HepG2 (cell line): Measurements from ENCODE around the gene S100A5. TPM values are rescaled to one million over a fixed set of nuclear protein-coding genes. Genes with fewer than 3 reads are reported as not detected.

ENCODE experiments used
- CCAR2 ChIP-seq: fragments of 200-400 bp; formaldehyde crosslinking; optimal IDR thresholded peaks from 2 replicates; pipeline ENCODE3; 2018; ENCODE audit warnings: low read depth, mild to moderate bottlenecking, low read length, moderate library complexity
- DDIT3 ChIP-seq: sonication (generic); formaldehyde crosslinking; IDR thresholded peaks from 2 replicates; pipeline ENCODE4 v1.4.0; 2020; ENCODE audit warnings: mild to moderate bottlenecking, missing genetic modification reagents
- EEA1 ChIP-seq: sonication (generic); formaldehyde crosslinking; IDR thresholded peaks from 2 replicates; pipeline ENCODE4 v1.5.1; 2020; ENCODE audit warnings: mild to moderate bottlenecking, missing genetic modification reagents, borderline replicate concordance
- FOXK1 ChIP-seq: sonication (generic); formaldehyde crosslinking; IDR thresholded peaks from 2 replicates; pipeline ENCODE4 v1.4.0; 2020; ENCODE audit warnings: low read depth, missing genetic modification reagents, borderline replicate concordance
- LCORL ChIP-seq, 2 experiments: fragments of 450-650 bp in 1 of 2; sonication (generic) in 1 of 2; formaldehyde crosslinking in 1 of 2; IDR thresholded peaks; 2 replicates each; pipeline versions ENCODE4 v1.5.0 to v1.6.1; 2017 to 2020; ENCODE audit warnings: antibody characterized with exemption in 1 of 2, missing genetic modification reagents in 1 of 2
- NFE2L1 ChIP-seq: sonication (generic); formaldehyde crosslinking; IDR thresholded peaks from 2 replicates; pipeline ENCODE4 v1.4.0; 2020; ENCODE audit warnings: missing genetic modification reagents, mild to moderate bottlenecking, borderline replicate concordance
- NFIB ChIP-seq: sonication (generic); formaldehyde crosslinking; IDR thresholded peaks from 2 replicates; pipeline ENCODE4 v1.9.0; 2021; ENCODE audit warnings: missing genetic modification reagents, mild to moderate bottlenecking, borderline replicate concordance
- POLR2G ChIP-seq: fragments of 200-400 bp; formaldehyde crosslinking; IDR thresholded peaks from 2 replicates; pipeline ENCODE4 v1.6.1; 2018; ENCODE audit warnings: mild to moderate bottlenecking, low read depth, low read length, moderate library complexity
- RXRA ChIP-seq: sonication (generic); formaldehyde crosslinking; IDR thresholded peaks from 2 replicates; pipeline ENCODE4 v1.5.1; 2020; ENCODE audit warnings: missing genetic modification reagents
- SPEN ChIP-seq: sonication (generic); formaldehyde crosslinking; IDR thresholded peaks from 2 replicates; pipeline ENCODE4 v1.5.1; 2020; ENCODE audit warnings: low read depth, mild to moderate bottlenecking, missing genetic modification reagents
- TP53 ChIP-seq: sonication (generic); formaldehyde crosslinking; conservative IDR thresholded peaks from 2 replicates; pipeline ENCODE4 v1.4.0; 2020; ENCODE audit warnings: missing genetic modification reagents
- ZNF121 ChIP-seq: sonication (generic); formaldehyde crosslinking; IDR thresholded peaks from 2 replicates; pipeline ENCODE4 v1.5.0; 2020; ENCODE audit warnings: mild to moderate bottlenecking, missing genetic modification reagents
- ZNF30 ChIP-seq: sonication (generic); formaldehyde crosslinking; IDR thresholded peaks from 2 replicates; pipeline ENCODE4 v1.5.0; 2020; ENCODE audit warnings: mild to moderate bottlenecking, missing genetic modification reagents
- ZNF460 ChIP-seq: sonication (generic); formaldehyde crosslinking; IDR thresholded peaks from 2 replicates; pipeline ENCODE4 v1.5.1; 2020; ENCODE audit warnings: missing genetic modification reagents, mild to moderate bottlenecking, borderline replicate concordance
- ZNF619 ChIP-seq: sonication (generic); formaldehyde crosslinking; IDR thresholded peaks from 2 replicates; pipeline ENCODE4 v1.4.0; 2020; ENCODE audit warnings: mild to moderate bottlenecking, missing genetic modification reagents
- ZNF747 ChIP-seq: sonication (generic); formaldehyde crosslinking; IDR thresholded peaks from 2 replicates; pipeline ENCODE4 v1.8.1; 2023; ENCODE audit warnings: missing genetic modification reagents, mild to moderate bottlenecking, borderline replicate concordance
- polyA plus RNA-seq, 8 experiments: library from polyadenylated mRNA; depleted of rRNA in 3 of 8; stranded (reverse) in 7 of 8; unstranded in 1 of 8; fragments of >200 nt; fragmentation: Illumina TruSeq in 4 of 8; extraction: Trizol in 4 of 8; gene quantifications; 2 replicates each; pipeline versions ENCODE4 v1.2.1 to v1.2.3, GENCODE V29; 2011 to 2016; ENCODE audit warnings: low read depth in 4 of 8, missing spikeins in 1 of 8, mixed read lengths in 1 of 8; ENCODE audit not compliant: insufficient read depth in 1 of 8
- total RNA-seq, 5 experiments: library from RNA; depleted of rRNA; stranded (reverse); fragments of >200 nt; fragmentation: Illumina TruSeq; extraction: Trizol; gene quantifications; 2 replicates each; pipeline ENCODE4 v1.2.3, GENCODE V29; 2016; ENCODE audit warnings: low read depth in 1 of 5

The S100A5 gene
- total and polyA plus RNA-seq, 2 of the 13 experiments (the other 11 are each of a cell fraction or from before 2014, with no cell fraction given), result not detected

- no peak for TF ChIP-seq ZNF747 (CRISPR knock-in tag)
- TF ChIP-seq ZNF460 (CRISPR knock-in tag), result no peak
- no peak for TF ChIP-seq FOXK1 (CRISPR knock-in tag)
- no peak for TF ChIP-seq DDIT3 (CRISPR knock-in tag)
- TF ChIP-seq ZNF619 (CRISPR knock-in tag), result 0 out of 2 replicates have a peak, but pooled peaks have one; percentile 3
- TF ChIP-seq NFIB (CRISPR knock-in tag), result no peak
- no peak for TF ChIP-seq TP53 (CRISPR knock-in tag)
- no peak for TF ChIP-seq ZNF30
- no peak for TF ChIP-seq NFE2L1 (CRISPR knock-in tag)
- TF ChIP-seq RXRA, result peak; percentile 3; the same call in 1 of the 2 replicates
- 0 out of 2 replicates have a peak, but pooled peaks have one; percentile 24 for TF ChIP-seq ZNF121
- 0 out of 2 replicates have a peak, but pooled peaks have one; percentile 26 for TF ChIP-seq EEA1 (CRISPR knock-in tag)
- TF ChIP-seq LCORL (IDR thresholded peaks at IDR 0.05), result no peak
- TF ChIP-seq LCORL (CRISPR knock-in tag; IDR thresholded peaks at IDR 0.05), result no peak
- TF ChIP-seq CCAR2, result no peak
- no peak for TF ChIP-seq POLR2G
- TF ChIP-seq SPEN, result 0 out of 2 replicates have a peak, but pooled peaks have one; percentile 1
These were observed 27.1 kb upstream of the S100A5 start (continued) for GRCh38 chr1:153567621-153568366.
